ENCODE measurements around the gene E2F4.

E2F4 gene

DNA sequence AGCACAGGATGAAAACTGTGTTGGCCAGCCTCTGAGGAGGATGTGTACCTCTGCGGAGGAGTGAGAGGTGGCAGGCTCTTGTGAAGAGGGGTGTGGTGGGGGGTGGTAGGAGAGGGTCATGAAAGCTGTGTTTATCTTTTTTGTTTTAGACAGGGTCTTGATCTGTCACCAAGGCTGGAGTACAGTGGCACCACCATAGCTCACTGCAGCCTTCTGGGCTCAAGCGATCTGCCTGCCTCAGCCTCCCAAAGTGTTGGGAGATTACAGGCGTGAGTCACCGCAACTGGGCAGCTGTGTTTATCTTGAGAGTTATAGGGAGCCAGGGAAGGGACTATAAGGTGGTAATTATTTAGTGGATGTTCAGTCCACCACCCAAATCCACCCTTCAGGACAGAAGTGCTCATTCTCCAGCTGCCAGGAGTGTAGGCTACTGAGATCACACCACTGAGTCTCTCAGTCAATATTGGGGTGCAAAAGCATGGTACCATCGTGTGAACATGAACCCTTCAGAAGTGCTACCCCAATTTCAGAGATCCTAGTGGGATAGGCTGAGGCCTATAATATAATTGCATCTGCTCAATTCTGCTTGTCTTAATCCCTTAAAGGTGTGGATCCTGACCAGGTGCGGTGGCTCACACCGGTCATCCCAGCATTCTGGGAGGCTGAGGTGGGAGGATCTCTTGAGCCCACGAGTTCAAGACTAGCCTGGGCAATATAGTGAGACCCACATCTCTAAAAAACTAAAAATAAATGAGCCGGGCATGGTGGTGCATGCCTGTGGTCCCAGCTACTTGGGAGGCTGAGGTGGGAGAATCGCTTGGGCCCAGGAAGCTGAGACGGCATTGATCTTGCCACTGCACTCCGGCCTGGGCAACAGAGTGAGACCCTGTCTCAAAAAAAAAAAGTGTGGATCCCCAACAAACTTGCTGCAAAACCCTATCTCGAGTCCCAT, 1.2 kb upstream of the E2F4 start:
- no peak for DNase-seq (ENCODE audit: low read depth, low spot score)

DNA sequence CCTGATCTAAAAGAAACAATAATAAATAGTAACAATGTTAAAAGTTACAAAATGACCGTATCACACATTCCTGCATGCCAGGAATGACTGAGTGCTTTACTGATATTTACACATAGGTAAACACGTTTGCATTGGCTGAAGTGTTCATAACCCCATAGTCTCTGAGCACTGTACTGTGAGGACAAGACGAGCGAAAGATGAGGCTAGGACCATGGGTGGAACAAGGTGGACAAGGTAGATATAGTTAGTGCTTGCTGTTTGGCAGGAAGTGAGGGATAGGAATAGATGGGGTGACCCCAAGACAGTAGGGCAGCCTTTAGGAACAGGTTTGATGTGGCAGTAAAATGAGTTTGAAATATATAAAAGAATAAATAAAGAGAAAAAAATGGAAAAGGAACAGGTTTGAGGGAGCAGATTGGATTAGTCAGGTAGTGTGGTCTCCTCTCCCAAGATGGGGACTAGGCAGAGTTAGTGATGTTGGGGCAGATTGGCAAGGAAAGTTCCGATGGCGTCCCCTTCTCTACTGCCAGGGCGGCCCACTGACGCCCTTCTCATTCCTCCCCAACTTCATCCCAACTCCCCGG, 452 bp upstream of the E2F4 start:
- DNase-seq (ENCODE audit: low read depth, low spot score) = no peak

DNA sequence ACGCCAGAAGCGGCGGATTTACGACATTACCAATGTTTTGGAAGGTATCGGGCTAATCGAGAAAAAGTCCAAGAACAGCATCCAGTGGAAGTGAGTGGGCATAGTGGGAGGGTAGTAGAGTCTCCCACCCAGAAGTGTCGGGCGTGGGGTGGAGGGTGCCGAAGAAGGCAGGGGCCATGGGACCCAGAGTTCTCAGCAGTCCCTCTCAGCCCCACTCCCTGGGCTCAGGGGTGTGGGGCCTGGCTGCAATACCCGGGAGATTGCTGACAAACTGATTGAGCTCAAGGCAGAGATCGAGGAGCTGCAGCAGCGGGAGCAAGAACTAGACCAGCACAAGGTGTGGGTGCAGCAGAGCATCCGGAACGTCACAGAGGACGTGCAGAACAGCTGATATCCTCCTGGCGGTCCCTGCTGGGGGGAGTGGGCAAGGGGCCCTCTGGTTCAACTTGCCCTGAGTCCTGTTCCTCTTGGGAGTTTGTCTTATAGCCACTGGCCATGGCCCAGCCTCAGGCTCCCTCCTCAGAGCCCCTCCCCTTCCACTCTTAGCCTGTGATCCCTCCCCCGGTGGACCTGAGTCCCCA, 916 bp downstream of the E2F4 start:
- DNase-seq (ENCODE audit: low read depth, low spot score) = no peak

DNA sequence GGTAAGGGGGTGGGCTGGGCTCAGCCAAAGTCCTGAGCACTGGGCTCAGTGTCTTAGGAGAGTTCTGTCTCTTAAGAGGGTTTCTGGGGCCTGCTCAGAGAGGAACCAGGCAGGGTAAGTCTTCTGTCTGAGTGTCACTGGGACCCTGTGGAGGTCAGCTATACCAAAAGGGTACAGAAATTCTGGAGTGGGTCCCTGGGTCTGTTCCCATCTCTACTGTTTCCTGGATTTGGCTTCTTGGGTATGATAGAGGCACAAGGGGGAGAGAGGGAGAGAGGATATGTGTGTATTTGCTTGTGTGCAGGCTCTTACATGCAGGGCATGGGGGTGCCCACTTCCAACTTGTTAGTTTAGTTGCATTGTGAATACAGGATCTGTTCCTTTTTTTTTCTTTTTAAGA, 1.6 kb downstream of the E2F4 start:
- DNase-seq (ENCODE audit: low read depth, low spot score) = no peak

DNA sequence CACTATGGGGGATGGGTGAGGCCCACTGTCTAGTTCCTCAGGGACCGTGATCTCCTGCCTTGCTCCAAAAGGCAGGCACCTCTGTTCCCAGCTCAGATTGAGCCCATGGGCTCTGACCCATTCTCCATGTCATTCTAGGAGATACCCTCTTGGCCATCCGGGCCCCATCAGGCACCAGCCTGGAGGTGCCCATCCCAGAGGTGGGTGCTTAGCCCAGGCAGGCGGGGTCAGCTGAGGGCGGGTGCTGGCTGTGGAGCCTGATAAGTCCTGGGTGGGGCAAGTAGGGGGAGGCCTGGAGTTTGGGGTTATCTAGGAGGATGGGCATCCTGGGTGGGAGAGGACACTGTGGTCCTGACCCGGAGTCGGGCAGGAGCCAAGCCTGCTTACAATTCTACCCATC, 2.3 kb downstream of the E2F4 start:
- DNase-seq (ENCODE audit: low read depth, low spot score) = no peak

DNA sequence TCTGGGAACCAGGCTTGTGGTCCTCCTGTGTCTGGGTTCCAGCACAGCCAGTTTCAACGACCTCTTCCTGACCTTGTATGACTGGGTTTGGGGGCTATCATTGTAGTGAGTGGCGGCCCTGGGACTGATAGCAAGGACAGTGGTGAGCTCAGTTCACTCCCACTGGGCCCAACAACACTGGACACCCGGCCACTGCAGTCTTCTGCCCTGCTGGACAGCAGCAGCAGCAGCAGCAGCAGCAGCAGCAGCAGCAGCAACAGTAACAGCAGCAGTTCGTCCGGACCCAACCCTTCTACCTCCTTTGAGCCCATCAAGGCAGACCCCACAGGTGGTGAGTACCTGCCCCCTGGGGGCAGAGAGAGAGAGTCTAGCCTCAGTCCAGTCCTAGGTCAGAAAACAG, 3.7 kb downstream of the E2F4 start:
- DNase-seq (ENCODE audit: low read depth, low spot score) = no peak

DNA sequence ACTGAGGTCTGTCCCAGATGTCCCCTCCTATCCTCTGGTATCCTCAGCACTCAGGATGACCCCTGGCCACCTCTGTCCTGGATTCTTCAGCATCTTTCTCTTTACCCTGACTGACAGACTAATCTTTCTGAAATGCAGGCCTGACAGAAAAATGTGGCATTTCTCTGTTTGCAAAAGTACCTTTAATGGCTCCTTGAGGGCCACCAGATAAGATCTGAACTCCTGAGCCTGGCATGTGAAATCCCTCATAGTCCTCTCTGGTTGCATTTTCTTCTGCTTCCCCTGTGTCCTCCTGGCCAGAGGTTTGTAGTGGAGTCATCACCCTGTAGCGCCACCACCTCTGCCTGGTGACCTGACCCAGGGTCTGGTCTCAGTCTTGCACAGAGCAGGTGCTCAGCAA, 4.9 kb downstream of the E2F4 start:
- no peak for DNase-seq (ENCODE audit: low read depth, low spot score)

DNA sequence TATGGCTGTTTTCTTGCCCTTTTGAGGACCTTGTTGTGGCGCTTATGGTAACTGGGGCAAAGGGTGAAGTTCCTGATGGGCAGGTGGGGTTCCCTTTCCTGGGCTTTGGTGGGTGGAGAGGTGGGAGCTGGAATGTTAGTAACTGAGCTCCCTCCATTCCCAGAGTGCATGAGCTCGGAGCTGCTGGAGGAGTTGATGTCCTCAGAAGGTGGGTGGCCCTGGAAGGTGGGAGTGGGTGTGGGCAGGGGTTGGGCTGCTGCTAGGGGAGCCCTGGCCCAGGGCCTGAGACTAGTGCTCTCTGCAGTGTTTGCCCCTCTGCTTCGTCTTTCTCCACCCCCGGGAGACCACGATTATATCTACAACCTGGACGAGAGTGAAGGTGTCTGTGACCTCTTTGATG, 5.7 kb downstream of the E2F4 start:
- no peak for DNase-seq (ENCODE audit: low read depth, low spot score)

DNA sequence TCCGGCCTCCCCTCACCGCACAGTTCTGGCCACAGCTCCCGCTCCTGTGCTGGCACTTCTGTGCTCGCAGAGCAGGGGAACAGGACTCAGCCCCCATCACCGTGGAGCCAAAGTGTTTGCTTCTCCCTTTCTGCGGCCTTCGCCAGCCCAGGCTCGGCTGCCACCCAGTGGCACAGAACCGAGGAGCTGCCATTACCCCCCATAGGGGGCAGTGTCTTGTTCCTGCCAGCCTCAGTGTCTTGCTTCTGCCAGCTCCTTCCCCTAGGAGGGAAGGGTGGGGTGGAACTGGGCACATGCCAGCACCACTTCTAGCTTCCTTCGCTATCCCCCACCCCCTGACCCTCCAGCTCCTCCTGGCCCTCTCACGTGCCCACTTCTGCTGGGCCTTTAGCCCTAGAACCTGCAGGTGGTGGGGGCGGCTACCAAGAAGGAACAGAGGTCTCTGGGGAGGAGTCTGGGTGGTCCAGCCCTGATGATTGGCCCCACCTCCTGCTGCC, 6.3 kb downstream of the E2F4 start:
- peak; percentile 65 for DNase-seq (ENCODE audit: low read depth, low spot score)

DNA sequence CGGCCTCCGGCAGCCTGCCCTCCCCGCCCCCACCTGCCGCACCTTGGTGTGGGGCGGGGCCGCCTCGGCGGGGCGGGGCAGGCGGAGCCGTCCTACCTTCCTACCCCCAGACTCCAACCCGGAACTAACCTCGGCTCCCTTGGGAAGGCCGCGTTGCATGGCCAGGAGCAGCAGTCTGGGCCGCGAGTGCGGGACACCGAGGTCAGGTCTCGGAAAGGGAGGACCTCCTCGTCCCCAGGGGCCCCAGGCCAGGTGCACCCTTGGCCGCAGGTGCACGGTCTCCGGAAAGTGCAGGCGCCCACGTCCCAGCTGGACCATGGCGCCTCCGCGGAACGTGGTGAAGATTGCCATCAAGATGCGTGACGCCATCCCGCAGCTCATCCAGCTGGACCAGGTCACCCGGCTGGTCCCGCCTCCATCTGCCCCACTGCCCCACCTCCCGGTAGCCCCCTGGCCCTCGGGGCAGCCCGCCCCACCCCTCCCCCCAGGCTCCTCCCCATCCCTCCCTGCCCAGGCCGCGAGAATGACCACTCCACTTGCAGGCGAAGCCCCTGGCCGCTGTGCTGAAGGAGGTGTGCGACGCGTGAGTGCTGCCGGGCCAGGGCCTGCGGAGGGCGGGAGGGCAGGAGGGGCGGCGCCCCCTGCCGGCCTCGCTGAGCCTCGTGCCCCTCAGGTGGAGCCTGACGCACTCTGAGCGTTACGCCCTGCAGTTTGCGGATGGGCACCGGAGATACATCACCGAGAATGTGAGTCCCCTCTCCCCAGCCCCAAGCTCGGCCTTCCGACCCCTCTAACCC, 7.3 kb downstream of the E2F4 start, which contains the start of gene ELMO3:
TSS of gene ELMO3 (plus strand) at position 121 of the 797 bp plus-strand sequence. CDS start at position 317, 196 bp downstream.
- DNase-seq (ENCODE audit: low read depth, low spot score) = no peak

DNA sequence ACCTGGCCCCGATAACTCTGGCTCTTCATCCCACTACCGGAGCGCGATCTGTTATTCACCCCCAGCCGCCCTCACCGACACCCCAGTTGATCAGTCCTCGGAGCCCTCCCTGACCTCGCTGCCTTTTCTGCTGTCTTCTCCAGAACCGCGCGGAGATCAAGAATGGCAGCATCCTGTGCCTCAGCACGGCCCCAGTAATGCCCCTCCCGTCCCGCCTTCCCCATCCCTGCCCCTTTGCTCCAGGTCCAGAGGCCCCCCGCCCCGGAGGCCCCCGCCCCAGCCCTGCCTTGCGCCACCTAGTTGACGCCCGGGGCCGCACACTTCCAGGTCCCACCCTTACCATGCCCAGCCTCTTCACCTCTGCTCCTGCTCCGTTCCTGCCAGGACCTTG, 7.8 kb downstream of the E2F4 start:
- no peak for DNase-seq (ENCODE audit: low read depth, low spot score)

DNA sequence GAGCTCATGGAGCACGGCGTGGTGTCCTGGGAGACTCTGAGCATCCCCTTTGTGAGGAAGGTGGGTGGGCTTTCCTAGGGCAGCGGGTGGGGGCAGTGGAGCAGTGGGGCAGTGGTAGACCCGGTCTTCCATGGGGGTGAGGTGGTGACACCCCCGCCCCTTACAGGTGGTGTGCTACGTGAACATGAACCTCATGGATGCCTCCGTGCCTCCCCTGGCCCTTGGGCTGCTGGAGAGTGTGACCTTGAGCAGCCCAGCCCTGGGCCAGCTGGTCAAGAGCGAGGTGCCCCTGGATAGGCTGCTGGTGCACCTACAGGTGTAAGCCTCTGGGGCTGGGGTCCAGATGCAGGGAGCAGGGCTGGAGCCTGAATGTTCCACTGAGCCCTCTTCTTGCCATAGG, 8.5 kb downstream of the E2F4 start:
- DNase-seq (ENCODE audit: low read depth, low spot score) = no peak

DNA sequence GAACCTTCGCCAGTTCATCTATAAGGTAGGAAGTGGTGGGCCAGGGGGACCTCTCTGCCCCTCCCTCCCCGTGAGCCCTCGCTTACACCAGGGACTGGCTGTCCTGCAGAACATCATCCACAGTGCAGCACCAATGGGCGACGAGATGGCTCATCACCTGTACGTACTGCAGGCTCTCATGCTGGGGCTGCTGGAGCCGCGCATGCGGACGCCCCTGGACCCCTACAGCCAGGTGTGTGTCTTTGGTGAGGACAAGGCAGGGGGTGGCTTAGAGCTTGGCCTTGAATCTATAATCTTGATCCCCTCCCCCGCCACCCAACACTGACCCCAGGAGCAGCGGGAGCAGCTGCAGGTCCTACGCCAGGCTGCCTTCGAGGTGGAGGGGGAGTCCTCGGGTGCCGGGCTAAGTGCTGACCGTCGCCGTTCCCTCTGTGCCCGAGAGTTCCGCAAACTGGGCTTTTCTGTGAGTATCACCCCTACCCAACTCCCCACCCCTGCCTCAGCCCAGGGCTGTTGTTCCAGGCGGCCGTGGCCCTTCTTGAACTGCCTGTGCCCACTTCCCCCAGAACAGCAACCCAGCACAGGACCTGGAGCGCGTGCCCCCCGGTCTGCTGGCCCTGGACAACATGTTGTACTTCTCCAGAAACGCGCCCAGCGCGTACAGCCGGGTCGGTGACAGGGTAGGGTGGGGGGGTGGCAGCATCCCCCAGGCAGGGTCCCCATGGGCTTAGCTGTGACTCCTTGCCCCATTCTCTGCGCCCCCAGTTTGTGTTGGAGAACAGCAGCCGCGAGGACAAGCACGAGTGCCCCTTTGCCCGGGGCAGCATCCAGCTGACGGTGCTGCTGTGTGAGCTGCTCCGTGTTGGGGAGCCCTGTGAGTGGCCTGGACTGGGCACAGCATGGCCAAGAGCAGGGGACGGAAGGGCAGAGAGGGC, 9.7 kb downstream of the E2F4 start:
- no peak for DNase-seq (ENCODE audit: low read depth, low spot score)

DNA sequence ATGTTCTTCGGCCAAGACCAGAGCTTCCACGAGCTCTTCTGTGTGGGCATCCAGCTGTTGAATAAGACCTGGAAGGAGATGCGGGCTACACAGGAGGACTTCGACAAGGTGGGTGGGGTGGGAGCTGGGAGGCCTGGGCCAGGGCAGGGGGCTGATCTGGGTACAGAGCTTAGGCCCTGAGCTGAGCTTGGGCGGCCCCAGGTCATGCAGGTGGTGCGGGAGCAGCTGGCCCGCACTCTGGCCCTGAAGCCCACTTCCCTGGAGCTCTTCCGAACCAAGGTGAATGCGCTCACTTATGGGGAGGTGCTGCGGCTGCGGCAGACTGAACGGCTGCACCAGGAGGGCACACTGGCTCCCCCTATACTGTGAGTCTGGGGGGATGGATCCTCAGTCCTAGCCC, 10.5 kb downstream of the E2F4 start:
- no peak for DNase-seq (ENCODE audit: low read depth, low spot score)

DNA sequence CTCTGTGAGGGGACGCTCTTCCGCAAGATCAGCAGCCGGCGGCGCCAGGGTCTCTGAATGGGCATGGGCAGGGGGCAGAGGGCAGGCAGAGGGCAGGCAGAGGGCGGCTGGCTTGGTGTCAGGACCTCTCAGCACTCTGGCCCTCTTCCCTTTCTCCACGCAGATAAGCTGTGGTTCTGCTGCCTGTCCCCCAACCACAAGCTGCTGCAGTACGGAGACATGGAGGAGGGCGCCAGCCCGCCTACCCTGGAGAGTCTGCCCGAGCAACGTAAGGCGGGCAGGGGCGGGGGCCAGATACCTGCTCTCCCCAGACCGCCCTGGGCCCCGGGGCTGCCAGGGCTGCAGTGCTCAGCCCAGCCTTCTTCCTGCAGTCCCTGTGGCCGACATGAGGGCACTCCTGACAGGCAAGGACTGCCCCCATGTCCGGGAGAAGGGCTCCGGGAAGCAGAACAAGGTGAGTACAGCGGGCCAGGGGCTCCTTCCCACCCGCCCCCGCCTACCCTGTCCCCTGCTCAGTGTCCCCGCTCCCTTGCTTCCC, 11.1 kb downstream of the E2F4 start:
- no peak for DNase-seq (ENCODE audit: low read depth, low spot score)

DNA sequence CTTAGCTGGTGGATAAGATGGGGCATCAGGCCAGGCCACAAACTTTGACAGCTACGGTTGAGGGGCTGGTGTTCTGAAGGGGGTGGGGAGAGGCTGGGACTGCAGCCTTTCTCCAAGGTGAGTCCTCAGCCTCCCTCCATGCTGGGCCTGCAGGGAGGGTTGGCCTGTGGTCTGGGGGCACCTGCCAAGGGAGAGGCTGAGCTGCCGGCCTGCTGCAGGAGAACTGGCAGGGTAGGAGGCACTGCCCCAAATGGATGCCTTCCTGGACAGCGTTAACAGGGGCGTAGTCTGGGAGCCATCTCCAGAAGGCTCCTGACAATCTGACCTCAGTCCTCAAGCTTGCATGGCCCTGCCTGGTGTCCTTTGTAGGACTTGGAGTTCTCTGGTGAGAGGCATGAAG, 12.1 kb downstream of the E2F4 start:
- no peak for DNase-seq (ENCODE audit: low read depth, low spot score)

DNA sequence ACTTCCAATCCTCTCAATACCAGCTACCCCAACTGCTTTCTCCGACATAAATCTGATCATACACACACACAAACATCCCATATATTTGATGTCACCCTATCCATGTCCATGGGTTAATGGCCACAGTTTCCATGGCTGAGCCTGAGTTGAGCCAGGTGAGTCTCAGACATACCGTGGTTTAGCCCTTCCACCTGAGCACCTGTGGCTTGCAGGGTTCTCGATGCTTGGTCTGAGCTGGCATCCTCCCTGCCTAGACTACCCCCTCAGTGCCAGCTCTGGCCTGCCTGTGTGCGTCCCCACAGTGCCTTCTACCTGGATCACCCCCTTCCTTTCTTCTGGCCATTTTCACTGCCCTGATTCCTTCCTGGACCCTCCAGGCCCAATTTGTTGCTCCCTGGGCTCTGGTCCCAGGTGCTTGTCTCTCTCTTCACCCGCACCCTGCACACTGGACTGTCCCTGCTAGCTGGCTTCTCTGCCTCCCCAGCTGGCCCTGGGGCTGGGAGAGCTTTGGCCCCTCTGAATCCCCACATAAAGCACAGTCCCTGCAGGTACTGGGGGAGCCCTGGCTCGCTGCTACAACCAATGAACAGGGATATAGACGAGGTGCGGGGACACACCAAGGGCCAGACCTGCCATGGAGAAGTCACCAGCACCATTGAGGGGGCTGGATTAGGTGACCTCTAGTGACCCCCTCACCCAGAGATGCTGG, 14.3 kb downstream of the E2F4 start:
- DNase-seq (ENCODE audit: low read depth, low spot score) = no peak

DNA sequence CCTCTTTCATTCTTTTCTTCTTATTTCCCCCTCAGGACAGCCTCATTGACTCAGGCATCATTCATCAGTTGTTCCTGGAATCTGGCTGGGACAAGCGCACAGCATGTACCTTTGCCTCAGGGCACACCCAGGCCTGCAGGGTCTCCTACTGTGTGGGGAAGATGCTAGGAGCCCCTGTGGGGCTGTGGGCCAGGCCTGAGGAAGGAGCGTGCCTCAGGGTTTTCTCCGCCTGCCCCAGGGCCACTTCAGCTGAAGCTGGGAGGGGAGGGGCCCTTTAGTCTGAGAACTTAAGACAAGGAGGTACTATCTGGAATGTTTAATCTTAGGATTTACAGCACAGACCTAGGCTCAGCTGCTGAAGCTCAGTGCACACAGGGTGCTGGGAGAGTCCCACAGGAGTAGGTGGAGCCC, 14.9 kb downstream of the E2F4 start:
- DNase-seq (ENCODE audit: low read depth, low spot score) = no peak

DNA sequence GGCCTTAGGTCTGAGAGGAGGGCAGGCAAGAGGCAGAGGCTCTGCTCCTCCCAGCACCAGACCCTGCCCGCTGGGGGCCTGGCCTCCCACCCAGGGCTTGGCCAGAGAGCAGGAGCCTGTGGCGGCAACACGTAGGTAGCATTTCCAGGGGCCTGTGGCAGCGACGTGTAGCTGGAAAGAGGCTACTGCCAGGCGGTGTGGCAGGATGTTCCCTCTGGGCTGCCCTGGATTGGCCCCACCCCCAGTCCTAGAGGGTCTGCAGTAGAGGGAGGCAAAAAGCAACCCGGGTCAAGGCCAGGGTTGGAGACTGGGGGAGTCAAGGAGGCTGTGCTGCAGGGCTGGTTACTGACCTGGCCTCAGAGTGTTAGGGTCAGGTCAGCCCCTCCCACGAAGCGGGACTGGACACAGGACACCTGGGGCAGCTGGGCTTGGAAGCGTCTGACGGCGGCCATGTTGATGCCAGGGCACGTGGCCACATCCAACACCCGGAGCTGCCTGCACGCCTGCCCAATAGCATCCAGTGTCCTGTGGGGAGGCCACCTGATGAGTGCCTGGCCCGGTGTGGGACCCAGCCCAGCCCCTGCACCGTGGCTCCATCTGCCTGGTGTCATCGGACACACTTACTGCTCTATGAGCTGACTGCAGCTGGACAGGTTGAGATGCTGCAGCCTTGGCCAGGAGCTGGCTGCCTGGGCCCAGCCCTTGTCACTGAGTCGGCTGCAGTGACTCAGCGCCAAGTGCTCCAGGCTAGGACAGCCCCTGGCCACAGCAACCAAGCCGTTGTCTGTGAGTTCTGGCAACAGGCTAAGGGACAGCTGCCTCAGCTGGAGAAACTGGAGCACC, 15.5 kb downstream of the E2F4 start:
- DNase-seq (ENCODE audit: low read depth, low spot score) = peak; percentile 67

Data from astrocyte of the hippocampus (primary cell).